Posterior vena cava (tissue), 2 donors: ENCODE data around the gene CDC25C. TPM values are rescaled to one million over a fixed set of nuclear protein-coding genes. Genes with fewer than 3 reads are reported as not detected.
A peak's percentile ranks its signal among the peaks of the same experiment; 100 is the strongest.

ENCODE experiments used
- DNase-seq: peaks from one replicate; pipeline ENCODE4 v3.0.0-alpha.2; 2020; ENCODE audit warnings: low spot score
- intact Hi-C, 2 donors: fragments of 100-400 bp; cut with DNase I; formaldehyde crosslinking; loops; one replicate each; pipeline versions ENCODE4 v1.14.1 to v1.14.2; 2022 to 2023
- total RNA-seq, 2 donors: library from RNA; stranded (reverse); fragmentation: NEBNext Ultra II Directional; extraction: Animal tissue kit (Norgen Biotek cat#: 25700); gene quantifications; one replicate each; pipeline ENCODE4 v1.2.1, GENCODE V29; 2021
- donor health status: DM: yes; HTN: yes; CAD: no.
- donor health status: DM: yes; HTN: yes; CAD: no.

The CDC25C gene
- total RNA-seq, 2 donors from 2014 or later, result not detected

DNA sequence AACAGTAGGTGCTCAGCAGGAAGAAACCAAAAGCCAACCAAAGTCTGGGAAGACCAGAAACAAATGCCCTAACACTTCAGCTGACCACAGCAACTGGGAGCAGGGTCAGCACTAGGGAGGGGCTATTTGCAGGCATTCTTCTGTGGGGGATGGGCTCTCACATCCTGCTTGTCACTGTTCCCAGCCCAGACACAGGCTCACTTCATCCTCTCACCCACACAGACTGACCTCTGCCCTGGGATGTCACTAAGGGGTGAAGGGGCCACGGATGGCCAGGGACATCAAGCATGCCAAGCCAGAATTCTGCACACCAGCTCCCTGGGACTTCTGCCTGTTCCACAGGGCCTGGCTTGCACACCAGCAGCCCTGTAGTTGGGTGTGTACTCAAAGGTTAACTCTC is 85.9 kb downstream of the CDC25C start:
- peak; percentile 41 for DNase-seq
- intact Hi-C loops, result loop anchor here in 1 of 2 donors (10.0 kb wide), 1 partner anchor 1159 kb away; the partner anchor contains the start of gene SPATA24

DNA sequence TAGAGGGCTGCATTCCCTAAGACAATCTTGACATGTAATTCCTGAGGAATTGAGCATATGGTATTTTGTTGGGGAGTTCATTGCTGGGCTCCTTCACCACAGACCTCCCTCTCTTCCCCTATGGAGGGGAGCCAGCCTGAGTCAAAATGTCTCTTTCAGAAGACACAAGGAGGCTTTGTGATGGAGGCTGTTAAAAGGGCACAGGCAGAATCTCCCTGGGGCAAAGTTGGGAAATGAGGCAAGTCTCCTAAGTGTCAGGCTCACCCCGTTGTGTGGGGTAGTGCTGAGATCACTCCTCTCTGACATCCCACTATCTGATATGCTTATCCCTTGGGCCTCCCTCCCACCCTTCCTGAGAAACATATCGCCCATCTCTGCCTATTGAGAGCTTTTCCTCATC is 87.8 kb downstream of the CDC25C start:
- peak; percentile 7 for DNase-seq
- intact Hi-C loops, result loop anchor here in 1 of 2 donors (10.0 kb wide), 1 partner anchor 1161 kb away; the partner anchor contains the start of gene SPATA24

DNA sequence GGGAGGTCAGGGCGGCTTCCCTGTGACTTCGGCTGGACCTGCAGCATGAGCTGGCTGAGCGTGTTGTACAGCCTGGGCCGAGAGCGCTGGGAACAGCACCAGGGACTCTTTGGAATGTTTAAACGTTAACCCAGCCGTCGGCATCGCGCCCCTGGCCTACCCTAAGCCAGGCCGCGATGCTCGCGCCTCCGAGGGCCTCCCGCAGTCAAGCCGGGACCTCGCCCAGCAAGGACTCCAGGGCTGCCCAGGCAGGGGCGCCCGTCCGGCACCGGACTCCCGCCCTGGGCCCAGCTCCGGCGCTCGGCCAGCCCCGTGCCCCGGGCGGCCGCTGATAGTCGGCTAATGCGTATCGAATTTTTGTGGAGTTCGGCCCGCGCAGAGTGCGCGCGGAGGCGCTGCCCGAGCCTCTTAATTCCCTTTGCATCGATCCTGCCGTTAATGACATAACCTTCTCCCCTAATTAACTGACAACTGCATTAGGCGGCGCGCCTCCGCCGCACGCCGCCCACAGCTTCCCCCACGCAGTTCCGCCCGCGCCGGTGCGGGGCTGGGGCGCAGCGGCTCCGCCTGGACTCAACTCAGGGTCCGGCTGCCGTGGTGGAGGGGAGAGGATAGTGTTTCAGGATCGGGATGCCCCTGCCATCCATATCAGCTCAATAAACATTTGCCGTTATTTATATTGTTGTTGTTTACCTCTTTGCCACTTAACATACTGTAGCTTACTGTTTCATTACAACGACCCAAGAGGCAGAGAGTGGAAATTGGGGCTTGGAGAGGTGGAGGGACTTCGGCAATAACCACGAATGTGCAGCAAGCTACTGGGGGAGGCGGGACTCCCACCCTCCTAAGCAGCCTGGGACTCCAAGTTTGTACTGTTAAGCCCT is 89.7 kb downstream of the CDC25C start:
- peak; percentile 82 for DNase-seq

DNA sequence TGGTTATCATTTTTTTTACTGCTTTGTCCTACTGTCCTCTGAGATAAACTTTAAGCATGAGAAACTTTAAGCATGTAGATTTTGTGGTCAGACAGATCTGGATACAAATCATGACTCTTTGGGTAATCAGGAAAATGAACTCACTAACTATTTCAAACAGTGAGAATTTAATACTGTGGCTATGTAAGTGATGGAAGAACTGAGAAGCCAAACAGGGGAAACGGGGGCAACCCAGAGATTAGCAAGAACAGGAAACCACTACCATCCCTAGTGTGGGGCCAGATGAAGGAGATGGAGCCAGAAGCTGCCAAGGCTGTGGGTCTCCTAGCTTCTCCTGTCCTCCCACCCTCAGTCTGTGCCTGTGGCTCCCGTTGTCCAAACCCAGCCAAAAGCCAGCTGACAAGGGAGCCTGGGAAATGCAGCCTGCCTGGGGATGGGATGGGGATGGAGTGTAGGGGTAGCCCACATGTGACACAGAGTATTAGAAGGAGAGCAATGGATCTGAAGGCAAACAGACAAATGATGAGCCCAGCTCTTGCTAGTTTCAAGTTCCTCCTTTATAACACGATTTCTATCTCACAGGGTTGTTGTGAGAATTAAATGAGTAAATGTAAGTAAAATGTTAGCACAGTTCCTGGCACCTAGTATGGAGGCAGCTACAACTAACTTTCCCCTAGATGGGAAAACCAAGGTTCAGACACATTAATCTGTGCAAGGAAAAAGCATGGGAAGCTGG is 90.8 kb downstream of the CDC25C start:
- DNase-seq, result peak; percentile 59
- intact Hi-C loops, result loop anchor here in 1 of 2 donors (10.0 kb wide), 1 partner anchor 1164 kb away; the partner anchor contains the start of gene SPATA24

More for the DNA sequence above, 89.7 kb downstream of the CDC25C start:
- intact Hi-C loops, result loop anchor here in 1 of 2 donors (10.0 kb wide), 1 partner anchor 1163 kb away; the partner anchor contains the start of gene SPATA24

DNA sequence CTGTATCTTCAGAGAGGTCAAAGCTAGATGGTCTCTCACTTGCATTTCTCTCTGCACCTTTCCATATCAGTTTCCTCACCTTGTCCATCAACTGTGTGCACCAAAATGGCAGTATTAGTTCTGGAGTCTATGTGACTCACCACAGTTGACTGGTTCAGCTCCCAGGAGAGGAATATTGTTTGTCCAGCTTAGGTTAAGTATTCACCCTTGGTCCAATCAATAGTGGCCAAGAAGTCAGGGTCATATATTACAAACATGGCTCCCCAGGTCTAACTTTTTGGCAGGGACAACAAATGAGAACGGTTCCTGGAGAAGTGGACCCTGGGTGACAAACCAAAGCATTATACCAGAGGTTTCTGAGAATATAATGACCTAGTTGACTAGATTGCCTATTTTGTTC is 93.6 kb downstream of the CDC25C start:
- DNase-seq, result no peak
- intact Hi-C loops, result no loop called here

Other genes with a start within 250 kb of the CDC25C start
- gene WNT8A, start 247.8 kb downstream of the CDC25C start, total RNA-seq, result not detected
- gene NME5, start 192.4 kb downstream of the CDC25C start, total RNA-seq, result 1 to 10 TPM; 1.5 to 2.3 TPM
- 10 to 100 TPM; 28.8 to 31.4 TPM for gene BRD8, start 153.2 kb downstream of the CDC25C start, total RNA-seq
- gene KIF20A, start 152.7 kb downstream of the CDC25C start, total RNA-seq, result 1 to 10 TPM in 1 of 2 donors, under 1 TPM in 1; 0.52 to 1.1 TPM
- 10 to 100 TPM; 14.0 to 18.0 TPM for gene CDC23, start 118.5 kb downstream of the CDC25C start, total RNA-seq
- under 1 TPM in 1 of 2 donors, not detected in 1; 0.43 TPM for gene GFRA3, start 57.2 kb downstream of the CDC25C start, total RNA-seq
- gene FAM53C, start 6.5 kb upstream of the CDC25C start, total RNA-seq, result 10 to 100 TPM; 18.7 to 20.7 TPM
- 10 to 100 TPM; 49.7 to 54.5 TPM for gene KDM3B, start 20.9 kb upstream of the CDC25C start, total RNA-seq
- 10 to 100 TPM; 12.5 to 13.0 TPM for gene REEP2, start 107.3 kb upstream of the CDC25C start, total RNA-seq
- 100 to 1,000 TPM; 115 to 412 TPM for gene EGR1, start 133.7 kb upstream of the CDC25C start, total RNA-seq
- 100 to 1,000 TPM in 1 of 2 donors, 10 to 100 TPM in 1; 97.2 to 118 TPM for gene ETF1, start 211.4 kb upstream of the CDC25C start, total RNA-seq
- 100 to 1,000 TPM; 141 to 160 TPM for gene HSPA9, start 243.6 kb upstream of the CDC25C start, total RNA-seq